ENCODE results near the gene NNAT. TPM values are rescaled to one million over a fixed set of nuclear protein-coding genes. Genes with fewer than 3 reads are reported as not detected.

The NNAT gene
- total and polyA plus RNA-seq, 2 donors (not counting 3 experiments of a cell fraction or from before 2014, with no cell fraction given): 2.3 to 32.9 TPM

GRCh38 chr20:37534401-37535157 is 13.5 kb downstream of the NNAT start:
- H3K4me1 ChIP-seq (ENCODE audit: control insufficient read depth, extremely low read depth, insufficient read depth, low read length): peaks cover 15% of the 10 kb centered on the region
- no TSS peak for BruUV-seq (replicated peaks)
- ChIA-PET POLR2A (no interaction called here), CTCF (interaction anchor here (0.5 to 6.8 kb wide), 19 partner anchors 9 to 585 kb away, joined by 3 to 104 read pairs (median 4); partner anchors contain the start of genes MROH8 and RPN2)
- H3K4me3 ChIP-seq (replicated peaks in 1 of 3; ENCODE audit: insufficient read depth in 1 of 3, low read depth in 1 of 3, low read length in 3 of 3): no peak overlapping the region
- no peak for TF ChIP-seq MYC (IDR thresholded peaks at IDR 0.05; ENCODE audit: low read depth, low read length)
- TF ChIP-seq JUN (IDR thresholded peaks at IDR 0.05; ENCODE audit: borderline replicate concordance, insufficient read depth, insufficient read length, low read depth): no peak
- TF ChIP-seq POLR2A (IDR thresholded peaks at IDR 0.05; ENCODE audit: low read depth, low read length): no peak
- TF ChIP-seq EZH2 (IDR thresholded peaks at IDR 0.05; ENCODE audit: borderline replicate concordance, low read depth, low read length, severe bottlenecking): no peak
- TF ChIP-seq GATA2 (IDR thresholded peaks at IDR 0.05; ENCODE audit: insufficient read depth, insufficient read length, low read depth, low read length): no peak
- peak; percentile 66 to 77 for TF ChIP-seq CTCF (IDR thresholded peaks at IDR 0.05; ENCODE audit: extremely low read depth in 1 of 2, insufficient read depth in 1 of 2, low read depth in 1 of 2, low read length in 2 of 2)
- no peak for TF ChIP-seq FOS (IDR thresholded peaks at IDR 0.05; ENCODE audit: borderline replicate concordance, insufficient read depth, low read length)
- DNase-seq (ENCODE audit: low read depth, low spot score): peak; percentile 95
- peak; percentile 84 for FAIRE-seq
- no peaks in the 10 kb centered on the region for H3K27me3 ChIP-seq (ENCODE audit: control insufficient read depth in 2 of 2, insufficient read depth in 2 of 2, low read length in 2 of 2)
- no peak overlapping the region for H3K4me2 ChIP-seq (ENCODE audit: insufficient read depth, low read length)
- no peaks in the 10 kb centered on the region for H3K79me2 ChIP-seq (ENCODE audit: control insufficient read depth, insufficient read depth, low read length)
- no peak overlapping the region for H3K9ac ChIP-seq (replicated peaks; ENCODE audit: extremely low read depth, insufficient read depth, low read length)
- no peaks in the 10 kb centered on the region for H3K9me1 ChIP-seq (replicated peaks; ENCODE audit: control insufficient read depth, extremely low read depth, insufficient read depth, low read length)
- no peaks in the 10 kb centered on the region for H3K9me3 ChIP-seq (replicated peaks; ENCODE audit: control insufficient read depth, insufficient read depth, low read length)
- no peak overlapping the region for H3K27ac ChIP-seq (ENCODE audit: insufficient read depth, low read depth, low read length)
- H4K20me1 ChIP-seq (replicated peaks; ENCODE audit: control insufficient read depth, extremely low read depth, insufficient read depth, low read length): no peaks in the 10 kb centered on the region
- no peaks in the 10 kb centered on the region for H3K36me3 ChIP-seq (ENCODE audit: control insufficient read depth in 2 of 2, extremely low read depth in 1 of 2, insufficient read depth in 2 of 2, low read length in 2 of 2)
- dilution Hi-C loops (cut with MboI; ENCODE audit: extremely low pct_ligation_motif_present, low sequenced_read_pairs) (no loop called here), intact Hi-C loops (cut with micrococcal nuclease) (loop anchor here (1.0 to 5.0 kb wide), 5 partner anchors 127 to 339 kb away; no protein-coding TSS in a partner anchor)
- peak overlapping the region; percentile 38 for H2AFZ ChIP-seq (ENCODE audit: low read depth, low read length)

Data from endothelial cell of umbilical vein (primary cell).